Thyroid gland (tissue), 4 donors: ENCODE measurements around the gene FOXN3. TPM values are rescaled to one million over a fixed set of nuclear protein-coding genes. Genes with fewer than 3 reads are reported as not detected.

ENCODE experiments used
- DNase-seq, 2 donors: peaks; one replicate each; pipeline ENCODE4 v3.0.0-alpha.2; 2019
- H3K27ac ChIP-seq, 3 donors: fragments of 200-600 bp; sonication (generic); 1 replicate in 2 of 3; 2 replicates in 1 of 3; pipeline ENCODE4 v1.5.1; 2016 to 2019; ENCODE audit warnings: mild to moderate bottlenecking in 1 of 3, moderate library complexity in 1 of 3
- H3K27me3 ChIP-seq: fragments of 200-600 bp; sonication (generic); one replicate; pipeline ENCODE4 v1.5.1; 2019
- H3K36me3 ChIP-seq, 2 donors: fragments of 200-600 bp; sonication (generic); one replicate each; pipeline ENCODE4 v1.5.1; 2016 to 2019
- H3K4me1 ChIP-seq, 2 donors: fragments of 200-600 bp; sonication (generic); one replicate each; pipeline ENCODE4 v1.5.1; 2017 to 2019
- H3K4me3 ChIP-seq, 3 donors: fragments of 200-600 bp; sonication (generic); replicated peaks in 1 of 3; 1 replicate in 2 of 3; 2 replicates in 1 of 3; pipeline ENCODE4 v1.5.1; 2016; ENCODE audit warnings: mild to moderate bottlenecking in 1 of 3
- H3K9me3 ChIP-seq: fragments of 200-600 bp; sonication (generic); one replicate; pipeline ENCODE4 v1.5.1; 2017
- CTCF ChIP-seq, 6 experiments: fragments of 200-600 bp in 3 of 6; fragments of 450-650 bp in 3 of 6; sonication (generic) in 3 of 6; IDR thresholded peaks; one replicate each; pipeline ENCODE4 v1.5.1; 2016 to 2019; ENCODE audit warnings: antibody characterized with exemption in 6 of 6, mild to moderate bottlenecking in 2 of 6, inconsistent platforms in 1 of 6, moderate library complexity in 1 of 6
- POLR2A ChIP-seq, 2 donors: fragments of 450-650 bp; IDR thresholded peaks; one replicate each; pipeline ENCODE4 v1.6.1; 2017; ENCODE audit warnings: antibody characterized with exemption in 2 of 2, mild to moderate bottlenecking in 2 of 2, moderate library complexity in 1 of 2
- WGBS, 2 donors: methylation state at CpG; one replicate each; pipeline ENCODE4 v1.1.5; 2017; 5-methylcytosine and 5-hydroxymethylcytosine counted together
- intact Hi-C: fragments of 100-400 bp; cut with DNase I; formaldehyde crosslinking; loops from one replicate; pipeline ENCODE4 v1.15.1; 2023
- total RNA-seq, 4 donors: library from RNA; depleted of rRNA; stranded (reverse); fragments of >200 nt; gene quantifications; one replicate each; pipeline ENCODE4 v1.2.3, GENCODE V29; 2016

Gene FOXN3
- total RNA-seq, 4 donors from 2014 or later = 38.7 to 70.1 (median 43.1) TPM

- Histone ChIP-seq H3K36me3 (no peaks in the 10 kb centered on the region), H3K27ac (no peak overlapping the region), H3K4me3 (no peak overlapping the region), H3K4me1 (peaks cover 0 to 19% of the 10 kb centered on the region in 2 donors), H3K27me3 (no peaks in the 10 kb centered on the region), H3K9me3 (no peaks in the 10 kb centered on the region)
- DNase-seq = no peak
- intact Hi-C loops = no loop called here
- TF ChIP-seq CTCF (IDR thresholded peaks at IDR 0.05) = no peak
- TF ChIP-seq POLR2A (IDR thresholded peaks at IDR 0.05) = no peak
- WGBS, 2 donors = 90 to 92% methylated on average over 5 of the region's 5 CpGs
These were observed 149.4 kb downstream of the FOXN3 start for GRCh38 chr14:89267656-89268055.

GRCh38 chr14:89267163-89267562 is 149.9 kb downstream of the FOXN3 start:
- WGBS, 2 donors = 88 to 95% methylated on average over 7 of the region's 7 CpGs
- DNase-seq = no peak
- Histone ChIP-seq H3K4me1 (peaks cover 3 to 19% of the 10 kb centered on the region in 2 donors), H3K27me3 (no peaks in the 10 kb centered on the region), H3K9me3 (no peaks in the 10 kb centered on the region), H3K4me3 (no peak overlapping the region), H3K36me3 (no peaks in the 10 kb centered on the region), H3K27ac (no peak overlapping the region)
- TF ChIP-seq POLR2A (IDR thresholded peaks at IDR 0.05) (no peak), CTCF (IDR thresholded peaks at IDR 0.05) (no peak)
- intact Hi-C loops = no loop called here

GRCh38 chr14:89266754-89267153 is 150.3 kb downstream of the FOXN3 start:
- TF ChIP-seq CTCF (IDR thresholded peaks at IDR 0.05) (no peak), POLR2A (IDR thresholded peaks at IDR 0.05) (no peak)
- 95 to 97% methylated on average over 7 of the region's 7 CpGs for WGBS, 2 donors

GRCh38 chr14:89265234-89265633 is 151.8 kb downstream of the FOXN3 start:
- H3K36me3 ChIP-seq = no peaks in the 10 kb centered on the region
- no peaks in the 10 kb centered on the region for H3K27me3 ChIP-seq
- H3K27ac ChIP-seq = no peak overlapping the region
- H3K4me3 ChIP-seq = no peak overlapping the region
- H3K4me1 ChIP-seq = peaks cover 4 to 9% of the 10 kb centered on the region in 2 donors
- H3K9me3 ChIP-seq = no peaks in the 10 kb centered on the region
- WGBS, 2 donors = 85 to 94% methylated on average over 4 of the region's 4 CpGs
- no peak for DNase-seq
- no peak for TF ChIP-seq CTCF (IDR thresholded peaks at IDR 0.05)
- no peak for TF ChIP-seq POLR2A (IDR thresholded peaks at IDR 0.05)
- intact Hi-C loops = no loop called here

More at GRCh38 chr14:89266754-89267153, 150.3 kb downstream of the FOXN3 start:
- H3K9me3 ChIP-seq = no peaks in the 10 kb centered on the region
- no peaks in the 10 kb centered on the region for H3K27me3 ChIP-seq
- peaks cover 4 to 19% of the 10 kb centered on the region in 2 donors for H3K4me1 ChIP-seq
- intact Hi-C loops = no loop called here
- H3K4me3 ChIP-seq = no peak overlapping the region
- no peak for DNase-seq
- no peaks in the 10 kb centered on the region for H3K36me3 ChIP-seq
- H3K27ac ChIP-seq = no peak overlapping the region

GRCh38 chr14:89264196-89264800 is 152.7 kb downstream of the FOXN3 start:
- no peaks in the 10 kb centered on the region for H3K36me3 ChIP-seq
- DNase-seq = no peak
- peaks cover 3 to 4% of the 10 kb centered on the region in 2 donors for H3K4me1 ChIP-seq
- no peak overlapping the region for H3K27ac ChIP-seq
- no peak for TF ChIP-seq POLR2A (IDR thresholded peaks at IDR 0.05)
- TF ChIP-seq CTCF (IDR thresholded peaks at IDR 0.05) = no peak
- H3K27me3 ChIP-seq = no peaks in the 10 kb centered on the region
- intact Hi-C loops = no loop called here
- H3K4me3 ChIP-seq = no peak overlapping the region
- no peaks in the 10 kb centered on the region for H3K9me3 ChIP-seq
- 90 to 98% methylated on average over 6 of the region's 6 CpGs for WGBS, 2 donors
